ENCODE data around the gene SLC2A8.

Gene SLC2A8, protein sequence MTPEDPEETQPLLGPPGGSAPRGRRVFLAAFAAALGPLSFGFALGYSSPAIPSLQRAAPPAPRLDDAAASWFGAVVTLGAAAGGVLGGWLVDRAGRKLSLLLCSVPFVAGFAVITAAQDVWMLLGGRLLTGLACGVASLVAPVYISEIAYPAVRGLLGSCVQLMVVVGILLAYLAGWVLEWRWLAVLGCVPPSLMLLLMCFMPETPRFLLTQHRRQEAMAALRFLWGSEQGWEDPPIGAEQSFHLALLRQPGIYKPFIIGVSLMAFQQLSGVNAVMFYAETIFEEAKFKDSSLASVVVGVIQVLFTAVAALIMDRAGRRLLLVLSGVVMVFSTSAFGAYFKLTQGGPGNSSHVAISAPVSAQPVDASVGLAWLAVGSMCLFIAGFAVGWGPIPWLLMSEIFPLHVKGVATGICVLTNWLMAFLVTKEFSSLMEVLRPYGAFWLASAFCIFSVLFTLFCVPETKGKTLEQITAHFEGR

DNA sequence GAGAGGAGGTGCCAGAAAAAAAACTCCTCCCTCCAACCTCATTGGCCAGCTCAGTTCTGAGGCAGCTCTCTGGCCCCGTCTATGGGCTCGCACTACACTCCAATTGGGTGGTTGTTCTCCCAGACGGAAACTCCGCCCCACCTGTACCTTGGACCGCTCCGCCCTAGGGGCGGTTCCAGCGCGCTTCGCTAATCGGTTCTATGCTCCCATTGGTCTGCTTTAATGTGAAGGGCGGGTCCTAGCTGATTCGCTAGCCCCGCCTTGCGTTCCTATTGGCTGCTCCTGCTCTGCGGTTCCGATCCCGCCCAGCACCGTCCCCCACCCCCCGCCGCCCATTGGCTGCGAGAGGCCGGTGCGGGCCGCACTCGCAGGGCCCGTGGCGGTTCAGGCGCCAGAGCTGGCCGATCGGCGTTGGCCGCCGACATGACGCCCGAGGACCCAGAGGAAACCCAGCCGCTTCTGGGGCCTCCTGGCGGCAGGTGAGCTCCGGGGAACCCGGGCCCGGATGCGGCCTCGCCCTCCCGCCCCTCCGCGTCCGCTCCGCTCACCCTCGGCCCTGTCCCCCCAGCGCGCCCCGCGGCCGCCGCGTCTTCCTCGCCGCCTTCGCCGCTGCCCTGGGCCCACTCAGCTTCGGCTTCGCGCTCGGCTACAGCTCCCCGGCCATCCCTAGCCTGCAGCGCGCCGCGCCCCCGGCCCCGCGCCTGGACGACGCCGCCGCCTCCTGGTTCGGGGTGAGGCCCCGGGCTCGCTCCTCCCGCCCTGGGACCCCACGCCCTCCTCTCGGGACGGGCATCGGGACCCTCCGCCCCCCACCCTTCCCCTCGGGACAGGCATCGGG, at the start of gene SLC2A8:
Gene SLC2A8 (plus strand): TSS at position 362 of the 838 bp plus-strand sequence. CDS start 62 bp downstream, at position 424.
- peak; percentile 100 for DNase-seq (ENCODE audit: low read depth)
- TF ChIP-seq, protein P1, sequence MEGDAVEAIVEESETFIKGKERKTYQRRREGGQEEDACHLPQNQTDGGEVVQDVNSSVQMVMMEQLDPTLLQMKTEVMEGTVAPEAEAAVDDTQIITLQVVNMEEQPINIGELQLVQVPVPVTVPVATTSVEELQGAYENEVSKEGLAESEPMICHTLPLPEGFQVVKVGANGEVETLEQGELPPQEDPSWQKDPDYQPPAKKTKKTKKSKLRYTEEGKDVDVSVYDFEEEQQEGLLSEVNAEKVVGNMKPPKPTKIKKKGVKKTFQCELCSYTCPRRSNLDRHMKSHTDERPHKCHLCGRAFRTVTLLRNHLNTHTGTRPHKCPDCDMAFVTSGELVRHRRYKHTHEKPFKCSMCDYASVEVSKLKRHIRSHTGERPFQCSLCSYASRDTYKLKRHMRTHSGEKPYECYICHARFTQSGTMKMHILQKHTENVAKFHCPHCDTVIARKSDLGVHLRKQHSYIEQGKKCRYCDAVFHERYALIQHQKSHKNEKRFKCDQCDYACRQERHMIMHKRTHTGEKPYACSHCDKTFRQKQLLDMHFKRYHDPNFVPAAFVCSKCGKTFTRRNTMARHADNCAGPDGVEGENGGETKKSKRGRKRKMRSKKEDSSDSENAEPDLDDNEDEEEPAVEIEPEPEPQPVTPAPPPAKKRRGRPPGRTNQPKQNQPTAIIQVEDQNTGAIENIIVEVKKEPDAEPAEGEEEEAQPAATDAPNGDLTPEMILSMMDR (IDR thresholded peaks at IDR 0.05; ENCODE audit: insufficient read depth, low read depth, low read length, missing control alignments) = peak; percentile 14
- H3K4me3 ChIP-seq (ENCODE audit: low read depth, low read length) = peak within 1 kb of the TSS; percentile 69

DNA sequence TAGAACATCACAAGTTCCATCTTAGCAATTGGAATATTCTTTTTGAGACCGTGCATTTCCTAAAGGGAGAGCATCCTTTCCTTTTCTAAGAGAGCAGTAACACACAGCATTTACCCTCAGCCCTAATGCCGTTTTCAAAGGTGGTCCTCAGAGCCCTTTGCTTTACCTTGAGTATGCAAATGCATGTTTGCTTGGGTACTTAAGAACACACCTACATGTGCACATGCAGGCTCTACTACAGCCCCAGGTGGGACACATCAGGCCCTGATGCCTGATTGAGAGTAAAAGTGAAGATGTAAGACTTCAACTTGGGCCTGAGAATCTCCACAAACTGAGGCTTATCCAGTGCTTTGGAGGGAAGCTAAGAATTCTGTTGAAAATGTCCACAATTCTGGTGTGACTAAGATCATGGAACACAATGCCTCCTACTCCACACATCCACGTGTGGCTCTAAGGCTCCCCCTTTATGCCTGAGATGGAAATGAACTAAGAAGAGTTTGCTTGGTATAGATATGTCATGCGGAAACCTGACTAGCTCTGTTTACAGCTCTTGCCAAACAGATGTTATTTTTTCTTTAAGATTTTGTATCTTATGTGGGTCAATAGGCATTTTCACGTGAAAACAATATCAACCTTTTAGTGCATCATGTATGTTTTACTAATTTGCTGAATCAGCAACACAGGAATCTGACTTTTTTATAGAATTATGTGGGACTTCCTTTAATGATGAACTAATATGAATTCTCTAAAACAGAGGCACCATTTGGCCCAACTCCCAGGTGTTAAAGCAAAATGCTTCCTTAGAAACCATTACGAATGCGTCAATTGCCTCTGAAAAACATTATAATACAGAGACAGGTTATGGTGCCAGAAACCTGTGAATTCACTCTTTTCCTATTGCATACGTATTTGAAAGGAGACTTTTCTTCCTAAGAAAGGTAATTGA, 48.9 kb upstream of the SLC2A8 start:
- no peak overlapping the region for H3K4me3 ChIP-seq (ENCODE audit: low read depth, low read length)
- DNase-seq (ENCODE audit: low read depth) = peak; percentile 20
- TF ChIP-seq, protein P1 (IDR thresholded peaks at IDR 0.05; ENCODE audit: insufficient read depth, low read depth, low read length, missing control alignments) = peak; percentile 16

DNA sequence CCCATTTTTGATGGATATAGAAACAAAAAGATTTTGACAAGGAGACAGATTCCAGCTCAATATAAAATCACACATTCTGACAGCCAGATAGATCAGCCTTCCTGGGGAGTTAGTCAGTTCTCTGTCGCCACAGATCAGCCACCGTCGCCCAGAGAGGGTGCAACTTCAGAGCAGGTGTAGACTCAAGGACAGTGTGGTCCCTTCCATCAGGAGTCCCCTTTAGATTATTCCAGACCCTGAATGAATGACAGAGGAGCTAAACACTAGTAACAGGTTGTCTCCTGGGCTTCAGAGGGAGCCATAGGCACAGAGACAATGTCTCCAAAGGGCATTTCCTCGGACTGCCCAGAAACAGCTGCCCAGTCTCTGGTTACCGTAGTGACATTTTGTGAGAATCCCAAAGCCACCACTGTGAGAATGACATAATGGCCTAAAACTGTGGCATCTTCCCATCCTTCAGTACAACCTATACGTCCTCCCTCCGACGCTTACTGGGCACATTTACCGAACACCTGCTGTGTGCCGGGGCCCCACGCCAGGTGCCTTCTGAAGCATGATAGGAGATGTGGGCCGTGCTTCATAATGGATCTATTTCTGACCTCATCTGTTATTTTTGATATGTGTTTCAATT, 47.4 kb upstream of the SLC2A8 start:
- H3K4me3 ChIP-seq (ENCODE audit: low read depth, low read length) = no peak overlapping the region
- no peak for DNase-seq (ENCODE audit: low read depth)
- TF ChIP-seq, protein P1 (IDR thresholded peaks at IDR 0.05; ENCODE audit: insufficient read depth, low read depth, low read length, missing control alignments) = no peak

DNA sequence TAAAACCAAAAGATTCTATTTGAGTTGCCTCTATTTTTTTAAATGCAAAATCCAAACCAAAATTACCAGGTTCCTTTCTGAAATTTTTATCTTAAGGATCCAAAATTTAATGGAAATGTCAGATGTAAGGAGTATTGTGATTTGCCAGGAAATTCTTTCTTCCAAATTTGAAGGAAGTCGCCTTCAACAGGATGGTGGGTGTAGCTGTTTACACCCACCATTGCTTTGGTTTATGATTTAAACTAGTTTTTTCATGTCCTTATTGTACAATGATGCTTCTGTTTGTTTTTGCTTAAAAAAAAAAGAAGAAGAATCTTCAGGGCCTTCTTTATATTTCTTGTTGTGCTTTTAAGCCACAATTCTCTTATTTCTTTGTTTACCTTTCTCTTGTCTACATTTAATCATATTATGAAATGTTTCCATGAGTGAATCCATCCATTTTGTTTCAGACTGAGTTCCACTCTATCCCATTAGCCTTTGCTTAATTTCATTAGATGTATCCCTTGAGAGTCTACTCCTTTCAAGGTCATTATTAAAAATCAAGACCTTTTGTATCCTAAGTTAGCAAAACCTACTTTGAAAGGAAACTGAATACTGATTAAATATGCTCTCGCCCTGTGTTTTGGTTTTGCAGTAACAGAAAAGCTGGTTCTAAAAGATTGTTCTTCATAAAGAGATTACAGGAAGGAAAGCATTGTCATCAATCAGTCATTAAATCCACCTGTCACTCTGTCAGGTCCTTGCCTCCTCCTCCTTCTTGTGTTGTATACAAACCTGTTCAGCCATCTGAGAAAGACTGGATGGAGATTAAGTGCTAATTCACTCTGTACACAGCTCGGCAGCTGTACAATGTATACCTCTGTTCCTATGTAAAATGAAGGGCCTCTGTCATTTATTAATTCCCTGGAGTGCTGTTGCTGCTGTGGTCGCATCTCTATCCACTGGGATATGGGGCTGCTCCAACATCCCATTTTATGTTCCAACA, 45.5 kb upstream of the SLC2A8 start:
- H3K4me3 ChIP-seq (ENCODE audit: low read depth, low read length) = no peak overlapping the region
- TF ChIP-seq, protein P1 (IDR thresholded peaks at IDR 0.05; ENCODE audit: insufficient read depth, low read depth, low read length, missing control alignments) = no peak
- DNase-seq (ENCODE audit: low read depth) = no peak

DNA sequence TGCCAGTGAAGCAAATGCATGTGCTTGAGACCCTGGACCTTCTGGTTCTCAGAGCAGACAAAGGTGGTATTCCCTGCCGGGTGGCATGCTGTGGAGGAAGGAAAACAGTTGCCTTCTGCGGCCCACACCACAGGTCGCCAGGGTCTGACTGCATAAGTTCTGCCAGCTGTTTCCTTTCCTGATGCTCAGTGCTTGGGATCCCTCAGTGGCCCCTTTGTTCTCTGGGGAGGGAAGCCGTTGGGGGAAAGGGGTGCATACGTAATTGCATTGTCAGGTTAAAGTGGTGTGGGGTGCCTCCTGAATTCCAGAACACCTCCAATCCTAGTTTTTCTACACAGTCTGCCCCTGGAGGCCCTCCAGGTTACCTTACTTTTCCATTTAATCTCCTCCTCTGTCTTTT, 43.1 kb upstream of the SLC2A8 start:
- DNase-seq (ENCODE audit: low read depth) = no peak
- H3K4me3 ChIP-seq (ENCODE audit: low read depth, low read length) = no peak overlapping the region
- TF ChIP-seq, protein P1 (IDR thresholded peaks at IDR 0.05; ENCODE audit: insufficient read depth, low read depth, low read length, missing control alignments) = no peak

Measured in GM12865 (cell line).